ENCODE results near the gene BRME1.

Gene BRME1

DNA sequence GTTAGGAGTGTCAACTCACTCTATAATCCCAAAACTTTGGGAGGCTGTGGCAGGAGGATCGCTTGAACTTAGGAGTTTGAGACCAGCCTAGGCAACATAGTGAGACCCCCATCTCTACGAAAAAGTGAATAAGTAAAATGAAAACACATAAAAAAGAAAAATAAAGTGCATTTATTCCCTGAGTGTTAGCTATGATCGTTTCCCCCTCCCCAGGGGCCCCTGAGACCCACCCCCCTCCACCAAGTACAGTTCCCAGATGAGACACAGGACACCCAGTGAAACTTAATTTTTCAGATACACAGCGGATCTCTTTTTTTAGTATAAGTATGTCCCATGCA, 57.6 kb downstream of the BRME1 start:
- H3K4me3 ChIP-seq (ENCODE audit: low read depth, low read length), result no peak overlapping the region
- TF ChIP-seq, protein P1, sequence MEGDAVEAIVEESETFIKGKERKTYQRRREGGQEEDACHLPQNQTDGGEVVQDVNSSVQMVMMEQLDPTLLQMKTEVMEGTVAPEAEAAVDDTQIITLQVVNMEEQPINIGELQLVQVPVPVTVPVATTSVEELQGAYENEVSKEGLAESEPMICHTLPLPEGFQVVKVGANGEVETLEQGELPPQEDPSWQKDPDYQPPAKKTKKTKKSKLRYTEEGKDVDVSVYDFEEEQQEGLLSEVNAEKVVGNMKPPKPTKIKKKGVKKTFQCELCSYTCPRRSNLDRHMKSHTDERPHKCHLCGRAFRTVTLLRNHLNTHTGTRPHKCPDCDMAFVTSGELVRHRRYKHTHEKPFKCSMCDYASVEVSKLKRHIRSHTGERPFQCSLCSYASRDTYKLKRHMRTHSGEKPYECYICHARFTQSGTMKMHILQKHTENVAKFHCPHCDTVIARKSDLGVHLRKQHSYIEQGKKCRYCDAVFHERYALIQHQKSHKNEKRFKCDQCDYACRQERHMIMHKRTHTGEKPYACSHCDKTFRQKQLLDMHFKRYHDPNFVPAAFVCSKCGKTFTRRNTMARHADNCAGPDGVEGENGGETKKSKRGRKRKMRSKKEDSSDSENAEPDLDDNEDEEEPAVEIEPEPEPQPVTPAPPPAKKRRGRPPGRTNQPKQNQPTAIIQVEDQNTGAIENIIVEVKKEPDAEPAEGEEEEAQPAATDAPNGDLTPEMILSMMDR (IDR thresholded peaks at IDR 0.05; ENCODE audit: low read depth, low read length), result no peak

DNA sequence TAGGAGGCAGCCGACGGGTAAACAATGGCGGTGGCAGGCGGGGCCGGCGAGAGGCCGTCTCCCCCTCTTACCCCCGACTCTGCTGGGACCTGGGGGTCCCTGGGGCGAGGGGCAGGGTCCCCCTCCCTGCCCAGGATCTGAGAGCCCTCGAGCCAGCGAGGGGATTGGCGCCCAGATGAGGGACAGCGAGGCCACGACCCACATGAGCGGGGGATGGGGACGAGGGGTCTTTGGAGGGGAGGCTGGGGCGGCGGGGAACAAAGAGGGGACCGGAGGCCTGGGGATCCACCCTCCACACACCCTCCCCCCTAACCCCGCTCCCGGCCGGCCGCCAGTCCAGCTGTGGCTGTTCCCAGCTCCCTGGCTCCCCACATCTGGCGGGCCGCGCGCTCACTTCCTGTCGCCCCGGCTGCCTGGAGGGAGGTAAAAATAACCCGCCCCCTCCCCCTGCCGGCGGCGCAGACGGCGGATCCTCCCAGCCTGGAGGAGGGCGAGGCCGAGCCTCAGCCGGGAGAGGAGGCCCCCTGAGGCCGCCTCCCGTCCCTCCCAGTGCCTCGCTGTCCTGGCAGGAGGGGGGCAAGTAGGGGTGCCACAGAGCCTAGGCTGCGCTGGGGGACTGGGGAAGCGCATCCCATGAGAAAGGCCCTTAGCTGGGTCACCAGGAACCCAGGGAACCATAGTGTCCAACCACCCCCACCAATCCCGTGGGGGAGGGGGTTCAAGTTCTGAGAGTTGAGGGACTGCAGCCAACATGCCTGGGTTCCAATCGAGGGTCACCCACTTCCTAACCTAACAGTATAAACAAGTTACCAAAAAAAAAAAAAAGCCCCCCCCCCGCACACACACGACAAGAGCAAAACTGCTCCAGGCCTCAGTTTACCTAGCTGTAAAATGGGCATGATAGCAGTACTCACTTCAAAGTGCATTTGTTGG, 58.2 kb downstream of the BRME1 start:
- H3K4me3 ChIP-seq (ENCODE audit: low read depth, low read length), result peak overlapping the region; percentile 49
- TF ChIP-seq, protein P1 (IDR thresholded peaks at IDR 0.05; ENCODE audit: low read depth, low read length), result no peak

DNA sequence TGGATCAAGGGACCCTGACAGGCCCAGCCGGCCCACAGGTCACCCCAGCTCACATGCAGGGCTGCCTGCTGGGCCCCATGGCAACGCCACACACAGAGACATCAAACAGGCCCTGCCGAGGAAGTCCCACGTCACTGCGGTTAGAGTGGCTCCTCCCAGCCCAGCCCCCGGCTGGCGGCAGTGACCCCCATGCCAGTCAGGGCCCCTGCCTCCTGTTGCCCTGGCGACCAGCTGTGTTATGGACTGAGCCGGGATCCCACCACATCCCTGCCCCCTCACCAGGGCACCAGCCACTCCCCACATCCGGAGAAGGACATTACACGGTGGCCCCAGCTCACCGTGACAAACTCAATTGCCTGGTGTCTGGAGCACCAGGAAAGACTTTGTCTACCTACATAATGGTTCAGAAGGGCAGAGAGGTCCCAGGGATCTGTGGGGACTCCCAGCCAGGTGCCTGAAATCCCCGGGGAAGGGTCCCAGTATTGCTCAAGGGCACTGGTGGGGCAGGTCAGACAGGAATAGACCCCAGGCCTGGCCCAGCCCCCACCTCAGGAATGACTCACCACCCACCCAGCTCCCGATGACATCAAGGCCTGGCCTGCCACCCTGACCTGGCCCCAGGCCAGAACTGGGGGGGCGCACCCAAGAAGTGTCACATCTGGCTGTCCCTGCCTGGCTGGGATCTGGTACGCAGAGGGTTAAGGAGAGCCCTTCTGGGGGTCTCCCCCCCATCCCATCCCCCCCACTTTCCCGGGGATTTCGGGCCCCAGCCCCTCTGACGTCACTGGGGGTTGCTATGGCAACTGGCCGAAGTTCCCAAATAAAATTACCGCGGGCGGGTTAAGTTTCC, 59.1 kb downstream of the BRME1 start:
- TF ChIP-seq, protein P1 (IDR thresholded peaks at IDR 0.05; ENCODE audit: low read depth, low read length), result no peak
- peak overlapping the region; percentile 49 for H3K4me3 ChIP-seq (ENCODE audit: low read depth, low read length)

DNA sequence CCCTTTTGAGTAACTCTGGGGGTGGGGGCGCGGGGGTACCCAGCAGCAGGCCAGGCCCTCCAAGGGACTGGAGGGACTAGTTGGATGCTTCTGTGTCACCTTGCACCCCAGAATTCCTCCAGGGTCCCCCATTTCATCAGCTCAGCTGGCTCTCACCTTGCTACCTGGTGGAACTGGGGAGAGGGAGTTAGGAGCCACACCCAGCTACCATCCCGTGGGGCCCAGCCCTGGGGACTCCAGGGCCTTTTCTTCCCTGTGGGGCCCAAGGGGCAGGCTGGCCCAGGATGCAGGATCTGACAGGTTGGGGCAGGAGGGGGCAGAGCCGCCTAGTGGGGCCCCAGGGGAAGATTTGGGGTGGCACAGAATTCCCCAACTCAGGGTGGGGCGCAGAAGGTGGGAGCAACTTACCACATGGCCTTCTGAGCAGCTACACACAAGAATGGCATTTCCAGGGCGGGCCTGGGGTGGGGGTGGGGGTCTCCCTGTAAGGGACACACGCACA, 61.7 kb downstream of the BRME1 start:
- TF ChIP-seq, protein P1 (IDR thresholded peaks at IDR 0.05; ENCODE audit: low read depth, low read length), result no peak
- no peak overlapping the region for H3K4me3 ChIP-seq (ENCODE audit: low read depth, low read length)

DNA sequence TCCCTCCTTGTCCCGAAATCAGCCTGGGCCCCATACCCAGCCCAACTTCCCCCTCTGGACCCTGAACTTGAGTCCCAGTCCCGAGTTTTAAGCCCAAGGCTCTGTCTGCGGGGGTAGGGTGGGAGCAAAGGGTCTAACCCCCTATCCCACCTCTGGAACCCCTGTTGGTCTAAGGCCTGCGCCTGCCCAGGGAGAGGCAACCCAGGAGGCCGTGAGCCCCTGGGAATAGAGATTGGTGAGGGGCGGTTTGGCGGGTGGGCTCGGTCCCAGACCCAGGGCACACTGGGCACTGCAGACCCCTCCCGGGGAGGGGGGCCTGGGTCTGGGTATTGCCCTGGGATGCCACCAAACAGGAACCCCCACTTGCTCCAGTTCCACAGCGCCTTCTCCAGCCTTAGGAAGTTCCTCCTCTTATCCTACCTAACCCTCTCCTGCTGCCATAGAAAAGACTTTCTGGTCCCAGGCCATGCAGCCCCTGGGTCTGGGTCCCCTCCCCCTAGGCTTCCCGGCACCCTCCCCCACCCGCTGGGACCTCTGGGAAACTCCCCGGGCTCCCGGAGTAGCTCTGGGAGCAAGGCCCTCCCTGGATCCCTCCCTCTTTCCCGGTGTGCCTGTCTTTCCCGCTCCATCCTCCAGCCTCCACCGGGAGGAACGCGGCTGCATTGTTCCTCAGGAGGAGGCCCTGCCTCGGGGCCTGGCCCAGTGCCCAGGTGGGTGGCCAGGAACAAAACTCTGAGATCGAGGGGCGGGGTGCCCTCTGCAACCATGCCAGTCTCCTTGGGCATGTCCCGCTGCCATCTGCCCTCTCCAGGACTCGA, 62.6 kb downstream of the BRME1 start:
- H3K4me3 ChIP-seq (ENCODE audit: low read depth, low read length), result peak overlapping the region; percentile 93
- TF ChIP-seq, protein P1 (IDR thresholded peaks at IDR 0.05; ENCODE audit: low read depth, low read length), result no peak

DNA sequence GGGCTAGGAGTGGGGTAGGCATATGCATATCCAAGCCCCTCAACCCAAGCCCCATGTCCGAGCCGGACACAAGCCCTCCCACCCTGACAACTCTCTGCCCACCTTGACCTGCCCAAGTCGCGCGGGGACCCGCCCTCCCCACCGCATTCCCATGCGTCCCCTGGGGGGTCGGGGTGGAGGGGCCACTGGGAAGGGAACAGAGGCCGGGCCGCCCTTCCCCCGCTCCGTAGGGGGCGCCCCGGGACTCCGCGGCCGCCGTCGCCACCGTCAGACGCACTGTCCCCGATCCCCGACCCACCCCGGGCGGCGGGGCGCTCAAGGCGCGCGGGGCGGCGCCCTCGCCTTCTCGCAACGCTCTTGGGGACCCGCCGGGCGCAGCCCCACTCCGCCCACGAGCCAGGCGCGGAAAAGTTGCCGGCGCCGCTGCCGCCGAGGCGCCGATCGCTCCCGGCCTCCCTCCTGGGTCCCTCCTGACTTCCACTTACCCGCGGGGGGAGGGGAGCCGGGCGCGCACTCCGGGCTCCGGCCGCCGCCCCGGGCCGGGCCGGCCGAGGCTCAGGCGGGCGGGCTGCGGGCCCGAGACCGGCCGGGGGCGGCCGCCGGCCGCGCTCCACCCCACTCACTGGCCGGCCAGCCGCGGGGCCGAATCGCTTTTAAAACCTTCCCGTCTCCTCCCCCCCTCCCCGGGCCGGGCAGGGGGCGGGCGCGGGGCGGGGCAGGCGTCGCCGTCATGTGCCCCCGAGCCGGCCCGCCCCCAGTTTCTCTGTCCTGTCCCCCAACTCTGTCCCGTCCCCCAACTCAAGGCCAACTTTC, 63.4 kb downstream of the BRME1 start:
- peak overlapping the region; percentile 93 for H3K4me3 ChIP-seq (ENCODE audit: low read depth, low read length)
- TF ChIP-seq, protein P1 (IDR thresholded peaks at IDR 0.05; ENCODE audit: low read depth, low read length), result no peak
